HepG2 (cell line): ENCODE results near the gene LRRC15. TPM values are rescaled to one million over a fixed set of nuclear protein-coding genes. Genes with fewer than 3 reads are reported as not detected.

Experiments
- ASH2L ChIP-seq: fragments of 300-600, 200-600 bp; sonication (generic); IDR thresholded peaks from 2 replicates; pipeline ENCODE4 v1.7.0; 2017; ENCODE audit warnings: low read depth, mild to moderate bottlenecking, moderate library complexity, mixed read lengths, low read length; ENCODE audit not compliant: insufficient read length
- FLYWCH1 ChIP-seq: sonication (generic); formaldehyde crosslinking; IDR thresholded peaks from 2 replicates; pipeline ENCODE4 v1.8.1; 2023; ENCODE audit warnings: mild to moderate bottlenecking, missing genetic modification reagents
- MATR3 ChIP-seq: sonication (generic); formaldehyde crosslinking; IDR thresholded peaks from 2 replicates; pipeline ENCODE4 v1.4.0; 2020; ENCODE audit warnings: missing genetic modification reagents
- NFE2L2 ChIP-seq: fragments of 150-350 bp; IDR thresholded peaks from 2 replicates; pipeline ENCODE4 v1.6.1; 2014; ENCODE audit warnings: low read length
- POLR2G ChIP-seq: fragments of 200-400 bp; formaldehyde crosslinking; IDR thresholded peaks from 2 replicates; pipeline ENCODE4 v1.6.1; 2018; ENCODE audit warnings: mild to moderate bottlenecking, low read depth, low read length, moderate library complexity
- REPIN1 ChIP-seq: sonication (generic); formaldehyde crosslinking; IDR thresholded peaks from 2 replicates; pipeline ENCODE4 v1.8.0; 2022; ENCODE audit warnings: missing genetic modification reagents, low read depth, mild to moderate bottlenecking, borderline replicate concordance
- SNAPC2 ChIP-seq: sonication (generic); formaldehyde crosslinking; IDR thresholded peaks from 2 replicates; pipeline ENCODE4 v1.8.1; 2022; ENCODE audit warnings: mild to moderate bottlenecking, missing genetic modification reagents
- SOX13 ChIP-seq, 3 experiments: fragments of 450-650 bp in 1 of 3; sonication (generic) in 1 of 3; formaldehyde crosslinking in 1 of 3; IDR thresholded peaks in 2 of 3; conservative IDR thresholded peaks in 1 of 3; 2 replicates each; pipeline versions ENCODE4 v1.5.0 to v1.6.1; 2016 to 2020; ENCODE audit warnings: antibody characterized with exemption in 1 of 3, mild to moderate bottlenecking in 1 of 3, missing compliant biosample characterization in 1 of 3, missing genetic modification reagents in 1 of 3, moderate library complexity in 1 of 3
- ZFP82 ChIP-seq: sonication (generic); formaldehyde crosslinking; IDR thresholded peaks from 2 replicates; pipeline ENCODE4 v1.5.1; 2020; ENCODE audit warnings: mild to moderate bottlenecking, missing genetic modification reagents, borderline replicate concordance
- ZNF230 ChIP-seq: sonication (generic); formaldehyde crosslinking; IDR thresholded peaks from 2 replicates; pipeline ENCODE4 v1.4.0; 2020; ENCODE audit warnings: mild to moderate bottlenecking, missing genetic modification reagents
- ZNF274 ChIP-seq: sonication (generic); formaldehyde crosslinking; IDR thresholded peaks from 2 replicates; pipeline ENCODE4 v1.5.1; 2020; ENCODE audit warnings: mild to moderate bottlenecking, missing genetic modification reagents
- ZNF337 ChIP-seq: sonication (generic); formaldehyde crosslinking; IDR thresholded peaks from 2 replicates; pipeline ENCODE4 v1.5.1; 2020; ENCODE audit warnings: missing genetic modification reagents, low read depth, mild to moderate bottlenecking, borderline replicate concordance
- ZNF460 ChIP-seq: sonication (generic); formaldehyde crosslinking; IDR thresholded peaks from 2 replicates; pipeline ENCODE4 v1.5.1; 2020; ENCODE audit warnings: missing genetic modification reagents, mild to moderate bottlenecking, borderline replicate concordance
- ZNF512B ChIP-seq: sonication (generic); formaldehyde crosslinking; IDR thresholded peaks from 2 replicates; pipeline ENCODE4 v1.5.1; 2020; ENCODE audit warnings: missing genetic modification reagents, mild to moderate bottlenecking, borderline replicate concordance
- ZNF605 ChIP-seq: sonication (generic); formaldehyde crosslinking; IDR thresholded peaks from 2 replicates; pipeline ENCODE4 v1.8.0; 2022; ENCODE audit warnings: mild to moderate bottlenecking, missing genetic modification reagents
- ZNF704 ChIP-seq: sonication (generic); formaldehyde crosslinking; IDR thresholded peaks from 2 replicates; pipeline ENCODE4 v1.8.1; 2023; ENCODE audit warnings: mild to moderate bottlenecking, inconsistent platforms, moderate library complexity, missing genetic modification reagents, borderline replicate concordance
- ZNF720 ChIP-seq: sonication (generic); formaldehyde crosslinking; IDR thresholded peaks from 2 replicates; pipeline ENCODE4 v1.4.0; 2020; ENCODE audit warnings: missing genetic modification reagents
- ZNF761 ChIP-seq: sonication (generic); formaldehyde crosslinking; conservative IDR thresholded peaks from 2 replicates; pipeline ENCODE4 v1.4.0; 2020; ENCODE audit warnings: mild to moderate bottlenecking, missing genetic modification reagents
- ZXDC ChIP-seq: sonication (generic); formaldehyde crosslinking; IDR thresholded peaks from 2 replicates; pipeline ENCODE4 v1.5.0; 2020; ENCODE audit warnings: mild to moderate bottlenecking, missing genetic modification reagents
- polyA plus RNA-seq, 8 experiments: library from polyadenylated mRNA; depleted of rRNA in 3 of 8; stranded (reverse) in 7 of 8; unstranded in 1 of 8; fragments of >200 nt; fragmentation: Illumina TruSeq in 4 of 8; extraction: Trizol in 4 of 8; gene quantifications; 2 replicates each; pipeline versions ENCODE4 v1.2.1 to v1.2.3, GENCODE V29; 2011 to 2016; ENCODE audit warnings: low read depth in 4 of 8, missing spikeins in 1 of 8, mixed read lengths in 1 of 8; ENCODE audit not compliant: insufficient read depth in 1 of 8
- total RNA-seq, 5 experiments: library from RNA; depleted of rRNA; stranded (reverse); fragments of >200 nt; fragmentation: Illumina TruSeq; extraction: Trizol; gene quantifications; 2 replicates each; pipeline ENCODE4 v1.2.3, GENCODE V29; 2016; ENCODE audit warnings: low read depth in 1 of 5
- TF ChIP-seq, protein P1 (sequence below): IDR thresholded peaks from 2 replicates; pipeline ENCODE4 v1.6.1; 2018; ENCODE audit warnings: missing genetic modification reagents

LRRC15 gene
- total and polyA plus RNA-seq, 2 of the 13 experiments (the other 11 are each of a cell fraction or from before 2014, with no cell fraction given): not detected

- peak; percentile 83 for TF ChIP-seq REPIN1 (CRISPR knock-in tag)
- TF ChIP-seq ZXDC (CRISPR knock-in tag): no peak
- TF ChIP-seq, protein P1, sequence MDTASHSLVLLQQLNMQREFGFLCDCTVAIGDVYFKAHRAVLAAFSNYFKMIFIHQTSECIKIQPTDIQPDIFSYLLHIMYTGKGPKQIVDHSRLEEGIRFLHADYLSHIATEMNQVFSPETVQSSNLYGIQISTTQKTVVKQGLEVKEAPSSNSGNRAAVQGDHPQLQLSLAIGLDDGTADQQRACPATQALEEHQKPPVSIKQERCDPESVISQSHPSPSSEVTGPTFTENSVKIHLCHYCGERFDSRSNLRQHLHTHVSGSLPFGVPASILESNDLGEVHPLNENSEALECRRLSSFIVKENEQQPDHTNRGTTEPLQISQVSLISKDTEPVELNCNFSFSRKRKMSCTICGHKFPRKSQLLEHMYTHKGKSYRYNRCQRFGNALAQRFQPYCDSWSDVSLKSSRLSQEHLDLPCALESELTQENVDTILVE (CRISPR knock-in tag): 0 out of 2 replicates have a peak, but pooled peaks have one; percentile 68
- TF ChIP-seq ZNF274 (CRISPR knock-in tag): 0 out of 2 replicates have a peak, but pooled peaks have one; percentile 59
- TF ChIP-seq ASH2L: no peak
- TF ChIP-seq SNAPC2 (CRISPR knock-in tag): no peak
- TF ChIP-seq ZNF337 (CRISPR knock-in tag): 0 out of 2 replicates have a peak, but pooled peaks have one; percentile 68
- no peak for TF ChIP-seq ZFP82 (CRISPR knock-in tag)
- TF ChIP-seq ZNF230 (CRISPR knock-in tag): peak; percentile 68; the same call in 1 of the 2 replicates
- no peak; the same call in 1 of the 2 replicates for TF ChIP-seq ZNF512B (CRISPR knock-in tag)
- no peak for TF ChIP-seq SOX13 (IDR thresholded peaks at IDR 0.05)
- peak in 1 of 2 experiments; percentile 50; a peak in 2 of 4 replicates for TF ChIP-seq SOX13 (CRISPR knock-in tag; conservative IDR thresholded peaks at IDR 0.05 in 1 of 2, IDR thresholded peaks at IDR 0.05 in 1 of 2)
- TF ChIP-seq POLR2G: peak; percentile 87
- 0 out of 2 replicates have a peak, but pooled peaks have one; percentile 21 for TF ChIP-seq ZNF720
- TF ChIP-seq NFE2L2: no peak
- TF ChIP-seq ZNF761: peak; percentile 80
- TF ChIP-seq ZNF605 (CRISPR knock-in tag): no peak; the same call in 1 of the 2 replicates
- TF ChIP-seq MATR3: no peak
- TF ChIP-seq ZNF460 (CRISPR knock-in tag): no peak
- peak; percentile 75; the same call in 1 of the 2 replicates for TF ChIP-seq ZNF704 (CRISPR knock-in tag)
- TF ChIP-seq FLYWCH1: no peak
Observed at GRCh38 chr3:194351080-194351672, 18.4 kb downstream of the LRRC15 start, which contains the start of gene CPN2 (continued).
